ENCODE measurements around the gene ODF4.

ODF4 gene

GRCh38 chr17:8339540-8339939, at the start of gene ODF4:
Gene ODF4, plus strand, starts transcription at chr17:8339840. Its CDS starts 212 bp downstream, at chr17:8340052.
- DNase-seq: no peak

DNA sequence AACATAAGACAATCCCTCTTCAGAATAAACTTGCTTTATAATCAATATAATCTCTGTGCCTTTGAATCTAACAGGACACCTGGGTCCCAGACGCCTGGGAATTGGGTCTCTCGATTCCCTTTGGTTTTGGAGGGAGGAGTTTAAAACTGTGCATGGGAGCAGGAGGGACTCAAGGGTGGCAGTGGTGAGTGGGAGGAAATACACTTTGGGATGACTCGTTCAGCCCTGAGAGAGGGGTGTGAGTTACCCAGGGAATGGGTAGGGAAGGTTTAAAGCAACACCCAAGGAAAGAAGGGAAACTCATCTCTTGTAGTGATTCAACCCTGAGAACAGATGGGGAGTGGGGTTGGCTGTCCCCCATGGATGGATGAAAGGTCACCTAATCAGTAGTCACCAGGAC, 49.6 kb upstream of the ODF4 start:
- no peak for DNase-seq

DNA sequence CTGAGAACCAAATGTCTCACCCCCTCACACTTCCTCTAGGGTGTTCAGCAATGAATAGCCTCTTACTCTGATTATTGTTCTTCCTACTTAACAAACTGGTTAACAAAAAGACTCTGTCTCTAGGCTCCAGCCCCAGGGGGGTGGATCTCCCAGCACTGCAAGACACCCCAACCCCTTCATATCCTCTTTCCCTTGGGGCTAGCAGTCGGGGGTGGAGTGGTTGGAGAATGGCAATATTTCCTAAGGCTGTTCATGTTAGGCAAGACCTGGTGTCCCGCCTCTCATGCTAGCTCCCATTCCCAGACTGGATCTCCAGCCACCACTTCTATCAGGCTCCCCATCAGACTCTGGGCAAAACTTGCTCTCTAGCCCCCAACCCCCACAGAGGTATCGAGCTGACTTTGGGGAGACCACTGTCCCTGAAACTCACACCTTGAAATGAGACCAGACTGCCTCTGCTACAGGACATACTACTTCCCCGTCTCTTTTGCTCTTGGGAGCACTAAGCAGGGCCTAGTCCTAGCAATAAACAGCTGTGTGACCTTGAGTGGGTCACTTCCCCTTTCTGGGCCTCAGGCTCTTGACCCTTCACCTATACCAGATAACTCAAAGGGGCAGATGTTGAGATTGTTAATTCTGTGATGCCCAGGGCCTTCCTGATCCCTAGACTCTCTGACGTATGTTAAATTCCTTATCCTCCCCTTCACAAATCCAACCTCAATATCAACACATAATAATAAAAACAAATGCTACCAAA, 46.8 kb upstream of the ODF4 start:
- DNase-seq: no peak

DNA sequence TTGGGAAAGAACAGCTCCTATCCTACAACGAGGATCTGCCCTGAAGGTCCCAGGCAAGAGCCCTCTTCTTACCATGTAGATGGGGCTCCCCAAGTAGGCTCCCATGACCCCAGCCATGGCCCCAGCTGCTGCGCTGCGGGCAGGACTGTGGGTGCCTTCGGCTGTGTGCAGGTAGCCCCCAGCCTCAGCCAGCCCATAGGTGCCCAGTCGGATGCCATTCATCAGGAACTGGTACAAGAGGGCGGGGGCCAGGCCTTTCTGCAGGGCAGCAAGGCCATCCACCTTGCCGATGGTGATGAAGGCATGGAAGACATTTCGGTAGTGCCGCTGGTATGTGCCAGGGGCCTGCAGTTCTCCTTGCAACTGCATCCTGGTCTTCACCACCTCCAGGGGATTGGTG, 45.3 kb upstream of the ODF4 start:
- DNase-seq: no peak

- no peak for DNase-seq
Measured at GRCh38 chr17:8294814-8295316, 44.8 kb upstream of the ODF4 start.

DNA sequence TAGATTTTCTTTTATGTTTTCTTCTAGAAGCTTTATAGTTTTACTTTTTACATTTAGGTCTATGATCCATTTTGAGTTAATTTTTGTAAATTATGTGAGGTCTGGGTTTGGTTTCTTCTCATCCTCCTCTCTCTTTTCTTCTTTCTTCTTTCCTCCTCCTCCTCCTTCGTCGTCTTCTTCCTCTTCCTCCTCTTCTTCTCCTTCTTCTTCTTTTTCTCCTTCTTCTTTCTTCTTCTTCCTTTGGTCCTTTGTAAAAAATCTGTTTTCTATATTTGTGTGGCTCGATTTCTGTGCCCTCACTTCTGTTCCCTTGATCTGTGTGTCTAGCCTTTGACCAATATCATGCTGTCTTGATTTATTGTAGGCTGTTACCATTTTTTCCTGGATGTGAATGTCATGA, 39.4 kb upstream of the ODF4 start:
- no peak for DNase-seq

DNA sequence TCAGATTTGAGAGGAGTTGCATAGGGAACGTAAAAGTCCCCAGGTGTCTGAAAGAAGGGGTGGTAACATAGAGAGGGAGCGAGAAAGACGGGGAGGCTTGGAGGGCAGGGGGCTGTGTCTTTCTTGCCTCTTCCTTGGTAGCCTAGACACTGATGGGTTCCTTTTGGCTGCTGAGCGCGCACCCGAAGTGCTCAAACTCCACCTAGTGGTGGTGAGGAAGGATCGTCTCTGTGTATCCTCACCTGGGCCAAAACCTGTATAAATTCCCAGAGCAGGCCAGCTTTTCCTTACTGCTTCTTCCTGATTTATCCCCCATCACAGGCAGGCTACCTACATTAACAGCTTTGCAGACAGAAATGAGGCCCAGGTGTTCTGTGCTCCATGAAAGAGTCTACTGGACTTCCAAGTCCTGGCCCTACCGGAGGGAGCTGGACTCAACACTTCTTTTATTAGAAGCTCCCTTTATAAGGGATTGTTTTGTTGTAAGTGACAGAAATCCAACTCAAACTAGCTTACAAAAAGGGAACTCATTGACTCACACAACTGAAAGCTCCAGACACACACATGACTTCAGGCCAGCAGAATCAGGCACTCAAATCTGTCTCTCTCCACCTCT, 38.9 kb upstream of the ODF4 start:
- DNase-seq: peak; percentile 28 to 54

- DNase-seq: no peak
Measured at GRCh38 chr17:8310601-8311123, 29.0 kb upstream of the ODF4 start.

- DNase-seq: no peak
Measured at GRCh38 chr17:8311131-8311790, 28.4 kb upstream of the ODF4 start.

GRCh38 chr17:8312251-8312650, 27.4 kb upstream of the ODF4 start:
- no peak for DNase-seq

DNA sequence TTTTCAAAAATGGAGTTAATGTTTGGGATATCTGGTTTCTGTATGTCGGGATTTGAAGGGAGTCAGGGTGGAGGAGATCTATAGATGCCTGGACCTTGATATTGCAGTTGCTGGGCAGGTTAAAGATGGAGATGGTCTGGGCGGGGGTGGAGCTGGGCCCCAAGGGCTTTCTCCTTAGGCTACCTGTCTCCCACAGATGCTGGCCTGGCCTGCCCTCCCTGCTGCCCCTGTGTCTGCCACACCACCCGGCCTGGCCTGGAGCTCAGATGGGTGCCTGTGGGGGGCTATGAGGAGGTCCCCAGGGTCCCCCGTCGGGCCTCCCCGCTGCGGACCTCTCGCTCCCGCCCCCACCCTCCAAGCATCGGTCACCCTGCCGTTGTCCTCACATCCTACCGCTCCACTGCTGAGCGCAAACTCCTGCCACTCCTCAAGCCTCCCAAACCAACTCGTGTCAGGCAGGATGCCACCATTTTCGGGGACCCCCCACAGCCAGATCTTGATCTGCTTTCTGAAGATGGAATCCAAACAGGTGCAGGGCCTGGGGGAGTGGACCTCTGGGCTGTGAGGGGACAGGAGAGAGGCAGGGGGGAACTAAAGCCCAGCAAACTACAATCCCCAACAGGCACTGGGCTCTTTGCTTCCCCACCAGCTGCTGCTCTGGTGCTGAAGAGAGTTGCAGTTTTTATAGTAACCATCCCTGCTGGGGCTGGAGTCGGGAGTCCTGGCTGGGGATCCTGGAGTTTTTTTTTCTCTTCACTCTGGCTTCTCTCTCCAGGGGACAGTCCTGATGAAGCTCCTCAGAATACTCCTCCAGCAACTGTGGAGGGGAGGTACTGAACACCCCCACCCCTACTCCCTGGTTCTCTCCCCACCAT, 26.7 kb upstream of the ODF4 start:
- DNase-seq: peak in 1 of 2 experiments; percentile 7

GRCh38 chr17:8314797-8315763, 24.6 kb upstream of the ODF4 start:
- no peak for DNase-seq

DNA sequence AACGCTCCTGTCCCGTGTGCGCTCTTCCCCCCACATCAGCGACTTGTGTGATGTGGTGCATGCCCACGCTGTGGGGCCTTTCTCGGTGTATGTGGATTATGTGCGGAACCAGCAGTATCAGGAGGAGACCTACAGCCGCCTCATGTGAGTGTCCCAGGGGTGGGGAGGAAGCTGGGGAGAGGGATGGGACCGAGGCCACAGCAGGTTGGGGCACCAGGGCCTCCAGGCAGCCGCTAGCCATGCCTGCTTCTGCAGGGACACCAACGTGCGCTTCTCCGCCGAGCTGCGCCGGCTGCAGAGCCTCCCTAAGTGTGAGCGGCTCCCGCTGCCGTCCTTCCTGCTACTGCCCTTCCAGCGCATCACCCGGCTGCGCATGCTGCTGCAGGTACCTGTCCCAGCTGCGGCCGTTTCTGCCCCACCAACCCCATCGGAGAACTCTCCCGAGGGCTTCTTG, 23.8 kb upstream of the ODF4 start:
- no peak for DNase-seq

GRCh38 chr17:8318010-8318935, 21.4 kb upstream of the ODF4 start:
- DNase-seq: no peak

DNA sequence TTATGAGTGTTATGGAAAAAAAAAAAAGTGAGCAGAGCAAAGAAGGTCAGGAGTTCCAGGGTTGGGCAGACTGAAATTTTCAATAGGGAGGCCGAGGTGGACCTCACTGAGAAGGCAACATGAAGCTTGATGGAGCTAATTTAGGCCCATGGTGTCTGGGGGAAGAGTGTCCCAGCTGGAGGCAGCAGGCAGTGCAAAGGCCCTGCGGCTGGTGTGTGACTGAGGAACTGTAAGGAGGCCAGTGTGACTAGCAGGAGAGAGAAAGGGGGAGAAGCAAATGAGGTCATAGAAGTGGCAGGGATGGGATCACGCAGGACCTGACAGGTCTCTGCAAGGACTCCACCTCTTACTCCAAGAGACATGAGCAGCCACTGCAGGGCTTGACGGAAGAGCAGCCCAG, 19.4 kb upstream of the ODF4 start:
- no peak for DNase-seq

- DNase-seq: no peak
Measured at GRCh38 chr17:8320990-8321389, 18.6 kb upstream of the ODF4 start.

DNA sequence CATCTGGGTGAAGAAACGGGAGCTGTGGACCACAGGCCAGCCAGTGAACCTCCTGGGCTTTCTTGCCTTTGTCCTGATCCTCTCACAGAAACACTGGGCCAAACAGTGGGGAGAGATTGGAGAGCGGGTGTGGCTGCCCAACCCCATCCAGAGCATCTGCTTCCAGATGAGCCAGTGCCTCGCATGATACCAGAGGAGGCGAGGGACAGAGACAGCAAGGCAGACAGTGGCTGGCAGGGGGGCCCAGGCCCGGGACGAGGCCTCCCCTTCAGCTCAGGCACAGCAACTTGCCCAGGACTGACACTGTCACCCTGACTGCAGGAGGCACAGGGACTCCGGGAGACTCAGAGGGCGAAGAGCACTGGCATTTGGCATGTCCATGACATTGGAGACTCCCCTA, 17.6 kb upstream of the ODF4 start:
- DNase-seq: no peak

DNA sequence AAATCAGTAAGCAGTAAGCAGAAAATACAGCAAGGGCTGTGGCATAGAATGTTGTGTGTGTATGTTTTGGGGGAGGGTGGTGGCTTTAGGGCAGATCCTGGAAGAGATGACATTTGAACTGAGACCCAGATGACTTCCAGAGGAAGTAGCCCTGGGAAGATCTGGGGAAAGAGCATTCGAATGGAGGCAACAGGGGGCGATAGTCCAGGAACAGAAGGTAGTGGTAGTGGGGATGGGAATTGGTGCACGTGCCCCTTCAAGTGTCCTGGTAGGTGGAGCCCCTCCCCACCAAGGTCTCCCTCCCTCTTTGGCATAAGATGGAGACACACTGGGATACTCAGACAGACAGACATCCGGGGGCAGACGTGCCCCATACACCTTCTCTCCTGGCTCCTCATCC, 15.5 kb upstream of the ODF4 start:
- no peak for DNase-seq

- no peak for DNase-seq
Measured at GRCh38 chr17:8324923-8325322, 14.7 kb upstream of the ODF4 start.
